HG03571 (cell line): Measurements from ENCODE around the gene PHLDA3.

Source experiments
- ATAC-seq: cut with Tn5 transposase; IDR thresholded peaks from one replicate; pipeline ENCODE4 v1.9.1; 2021; ENCODE audit not compliant: unreplicated experiment

PHLDA3 gene

GRCh38 chr1:201436393-201436792, 32.6 kb downstream of the PHLDA3 start:
- ATAC-seq: no peak

- no peak for ATAC-seq
Measured at GRCh38 chr1:201434266-201434665, 34.7 kb downstream of the PHLDA3 start.

- ATAC-seq: no peak
Measured at GRCh38 chr1:201433609-201434008, 35.4 kb downstream of the PHLDA3 start.

- no peak for ATAC-seq
Measured at GRCh38 chr1:201430776-201431175, 38.2 kb downstream of the PHLDA3 start.

GRCh38 chr1:201429736-201430501, 39.1 kb downstream of the PHLDA3 start:
- ATAC-seq: no peak

GRCh38 chr1:201427963-201428362, 41.0 kb downstream of the PHLDA3 start:
- ATAC-seq: no peak

- no peak for ATAC-seq
Measured at GRCh38 chr1:201426479-201427310, 42.3 kb downstream of the PHLDA3 start.

- ATAC-seq: no peak
Measured at GRCh38 chr1:201424146-201424545, 44.8 kb downstream of the PHLDA3 start.

- ATAC-seq: no peak
Measured at GRCh38 chr1:201423655-201424054, 45.3 kb downstream of the PHLDA3 start.

GRCh38 chr1:201422436-201423030, 46.5 kb downstream of the PHLDA3 start:
- ATAC-seq: no peak

GRCh38 chr1:201422026-201422425, 47.0 kb downstream of the PHLDA3 start:
- no peak for ATAC-seq

GRCh38 chr1:201421041-201421440, 47.9 kb downstream of the PHLDA3 start:
- no peak for ATAC-seq

- ATAC-seq: no peak
Measured at GRCh38 chr1:201420608-201421002, 48.4 kb downstream of the PHLDA3 start.

- no peak for ATAC-seq
Measured at GRCh38 chr1:201419746-201420607, 49.0 kb downstream of the PHLDA3 start.

- no peak for ATAC-seq
Measured at GRCh38 chr1:201419256-201419655, 49.7 kb downstream of the PHLDA3 start.

- no peak for ATAC-seq
Measured at GRCh38 chr1:201418461-201418860, 50.5 kb downstream of the PHLDA3 start.
